Measurements from ENCODE around the gene SLX9.

Gene SLX9

DNA sequence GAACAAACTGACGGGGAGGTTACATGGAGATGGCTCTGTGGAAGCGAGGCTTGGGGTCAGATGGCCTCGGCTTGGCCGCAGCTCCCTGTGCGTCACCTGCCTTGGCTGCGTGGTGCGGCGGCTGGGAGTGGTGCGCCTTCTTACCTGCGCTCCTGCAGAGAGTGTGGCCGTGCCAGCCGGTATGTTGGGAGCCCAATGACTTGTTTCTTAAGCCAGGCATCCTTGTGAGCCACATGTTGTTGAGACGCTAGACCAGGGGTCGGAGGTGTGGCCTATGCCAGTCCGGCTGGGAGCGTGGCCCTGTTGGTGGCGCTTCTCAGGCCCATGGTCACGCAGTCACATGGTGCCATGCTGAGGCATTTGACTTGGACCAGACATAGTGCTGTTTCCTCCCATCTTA lies 10.5 kb downstream of the SLX9 start:
- TF ChIP-seq, protein P1, sequence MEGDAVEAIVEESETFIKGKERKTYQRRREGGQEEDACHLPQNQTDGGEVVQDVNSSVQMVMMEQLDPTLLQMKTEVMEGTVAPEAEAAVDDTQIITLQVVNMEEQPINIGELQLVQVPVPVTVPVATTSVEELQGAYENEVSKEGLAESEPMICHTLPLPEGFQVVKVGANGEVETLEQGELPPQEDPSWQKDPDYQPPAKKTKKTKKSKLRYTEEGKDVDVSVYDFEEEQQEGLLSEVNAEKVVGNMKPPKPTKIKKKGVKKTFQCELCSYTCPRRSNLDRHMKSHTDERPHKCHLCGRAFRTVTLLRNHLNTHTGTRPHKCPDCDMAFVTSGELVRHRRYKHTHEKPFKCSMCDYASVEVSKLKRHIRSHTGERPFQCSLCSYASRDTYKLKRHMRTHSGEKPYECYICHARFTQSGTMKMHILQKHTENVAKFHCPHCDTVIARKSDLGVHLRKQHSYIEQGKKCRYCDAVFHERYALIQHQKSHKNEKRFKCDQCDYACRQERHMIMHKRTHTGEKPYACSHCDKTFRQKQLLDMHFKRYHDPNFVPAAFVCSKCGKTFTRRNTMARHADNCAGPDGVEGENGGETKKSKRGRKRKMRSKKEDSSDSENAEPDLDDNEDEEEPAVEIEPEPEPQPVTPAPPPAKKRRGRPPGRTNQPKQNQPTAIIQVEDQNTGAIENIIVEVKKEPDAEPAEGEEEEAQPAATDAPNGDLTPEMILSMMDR (IDR thresholded peaks at IDR 0.05; ENCODE audit: borderline replicate concordance, insufficient read depth, low read depth, low read length): no peak
- no peak overlapping the region for H3K4me3 ChIP-seq (ENCODE audit: low read depth, low read length)

DNA sequence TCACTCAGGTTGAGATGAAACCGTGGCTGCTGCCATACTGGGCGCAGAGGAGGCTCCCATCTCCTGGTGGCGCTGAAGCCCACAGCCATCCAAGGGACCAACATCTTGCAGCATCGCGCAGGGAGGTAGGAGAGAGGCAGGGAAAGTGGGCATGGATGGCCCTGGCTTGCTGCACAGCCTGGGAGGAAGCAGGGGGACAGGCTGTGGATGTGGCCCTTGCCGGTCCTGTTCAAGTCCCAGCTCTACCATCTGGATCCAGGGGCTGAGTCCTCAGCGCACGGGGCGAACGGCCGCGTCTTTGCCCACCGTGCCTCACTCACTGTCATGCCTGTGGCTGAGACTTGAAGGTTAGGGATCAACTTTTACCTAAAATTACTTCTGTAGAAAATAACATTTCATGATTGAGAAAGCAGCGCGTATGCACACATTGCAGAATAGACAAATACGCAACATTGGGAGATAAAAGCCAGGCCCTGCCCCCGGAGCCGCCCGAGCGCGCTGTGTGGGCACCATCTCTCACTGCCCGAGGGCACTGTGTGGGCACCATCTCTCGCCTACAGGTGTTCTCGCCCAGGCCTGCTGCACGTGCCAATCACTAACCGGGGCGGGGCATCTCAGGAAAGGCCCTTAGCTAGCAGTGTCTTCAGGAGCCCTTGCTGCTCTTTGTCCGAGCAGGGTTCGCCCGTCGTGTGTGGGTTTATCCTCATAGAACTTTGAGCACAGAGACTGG lies 11.5 kb downstream of the SLX9 start:
- no peak overlapping the region for H3K4me3 ChIP-seq (ENCODE audit: low read depth, low read length)
- TF ChIP-seq, protein P1 (IDR thresholded peaks at IDR 0.05; ENCODE audit: borderline replicate concordance, insufficient read depth, low read depth, low read length): no peak

DNA sequence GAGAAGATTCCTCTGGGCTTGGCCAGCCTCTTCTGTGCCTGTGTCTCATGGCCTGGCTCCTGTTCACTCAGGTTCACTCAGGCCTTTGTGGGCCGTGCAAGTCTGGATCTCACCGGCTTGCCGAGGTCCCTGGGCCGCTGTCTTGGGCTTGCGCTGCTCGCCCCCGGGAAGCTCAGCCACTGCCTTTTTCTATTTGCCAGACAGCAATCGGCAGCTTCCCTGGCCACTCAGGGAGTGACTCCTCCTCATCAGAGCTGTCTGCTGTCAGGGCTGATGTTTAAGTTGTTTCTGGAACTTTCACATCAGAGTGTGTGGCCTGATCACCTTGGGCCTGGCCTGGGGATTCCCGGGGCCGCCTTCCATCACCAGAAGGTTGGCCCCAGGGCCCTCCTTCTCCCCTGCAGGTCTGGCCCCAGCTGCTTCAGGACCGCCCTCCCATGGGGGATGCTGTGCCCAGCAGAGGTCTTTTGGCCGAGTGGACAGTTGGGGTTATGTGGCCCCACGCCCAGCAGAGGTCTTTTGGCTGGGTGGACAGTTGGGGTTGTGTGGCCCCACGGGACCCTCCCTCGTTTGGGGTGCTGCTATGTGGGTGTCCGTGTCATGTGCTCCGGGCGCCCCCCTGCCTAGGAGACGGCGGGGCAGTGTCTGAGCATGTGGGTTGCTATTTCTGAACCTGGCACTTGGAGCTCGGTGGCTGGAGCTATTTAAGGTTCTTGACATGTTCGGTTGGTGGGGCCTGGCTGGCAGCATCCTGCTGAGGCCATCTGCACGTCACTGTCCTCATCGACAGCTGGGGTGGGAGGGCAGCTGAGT lies 12.5 kb downstream of the SLX9 start:
- TF ChIP-seq, protein P1 (IDR thresholded peaks at IDR 0.05; ENCODE audit: borderline replicate concordance, insufficient read depth, low read depth, low read length): no peak
- no peak overlapping the region for H3K4me3 ChIP-seq (ENCODE audit: low read depth, low read length)

DNA sequence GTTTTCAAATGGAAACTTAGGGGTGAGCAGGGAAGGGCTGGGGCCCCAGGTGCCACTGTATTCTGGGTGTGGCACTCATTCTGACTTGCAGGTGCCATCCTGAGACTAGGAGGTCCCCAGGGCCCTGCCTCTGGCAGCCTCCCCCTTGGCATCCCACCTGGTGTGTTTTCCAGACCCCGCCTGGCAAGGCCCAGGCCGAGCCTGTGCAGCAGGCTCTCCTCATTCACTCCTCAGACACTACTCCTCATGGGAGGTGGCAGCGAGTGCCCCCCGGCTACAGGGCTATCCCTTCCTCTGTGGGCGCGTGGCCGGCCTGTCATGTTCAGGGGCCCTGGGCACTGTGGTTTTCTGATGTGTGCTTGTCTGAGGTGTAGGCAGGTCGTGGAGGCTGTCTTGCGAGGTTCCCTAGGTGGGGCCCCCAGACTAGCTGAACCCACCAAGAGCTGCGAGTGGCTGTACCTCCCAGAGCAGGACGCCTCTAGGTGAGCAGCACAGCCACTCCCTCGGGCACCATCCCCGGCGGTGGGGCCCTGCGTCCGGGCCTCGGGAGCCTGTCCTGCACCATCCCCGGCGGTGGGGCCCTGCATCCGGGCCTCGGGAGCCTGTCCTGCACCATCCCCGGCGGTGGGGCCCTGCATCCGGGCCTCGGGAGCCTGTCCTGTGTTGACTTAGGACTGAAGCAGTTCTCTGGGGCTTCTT lies 13.2 kb downstream of the SLX9 start:
- no peak overlapping the region for H3K4me3 ChIP-seq (ENCODE audit: low read depth, low read length)

DNA sequence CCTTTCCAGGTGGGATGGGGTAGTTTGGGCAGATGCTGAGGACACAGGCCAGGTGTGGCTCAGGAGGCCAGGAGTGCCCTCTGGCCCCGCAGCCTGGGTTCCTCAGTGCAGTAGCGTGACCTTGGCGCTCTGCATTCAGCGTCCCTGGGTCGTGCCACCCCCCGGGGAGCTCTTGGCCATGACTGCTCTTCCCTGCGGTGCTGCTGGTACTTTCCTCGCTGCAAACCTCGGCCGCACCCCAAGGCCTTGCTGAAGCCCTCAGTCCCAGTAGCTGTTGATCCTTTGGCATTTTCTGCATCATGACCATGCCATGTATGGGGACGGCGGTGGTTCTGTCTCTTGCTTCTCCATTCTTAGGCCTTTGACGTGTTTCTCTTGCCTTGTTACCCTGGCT lies 13.8 kb downstream of the SLX9 start:
- TF ChIP-seq, protein P1 (IDR thresholded peaks at IDR 0.05; ENCODE audit: borderline replicate concordance, insufficient read depth, low read depth, low read length): no peak
- no peak overlapping the region for H3K4me3 ChIP-seq (ENCODE audit: low read depth, low read length)

More for the DNA sequence above, 13.2 kb downstream of the SLX9 start:
- TF ChIP-seq, protein P1 (IDR thresholded peaks at IDR 0.05; ENCODE audit: borderline replicate concordance, insufficient read depth, low read depth, low read length): no peak

DNA sequence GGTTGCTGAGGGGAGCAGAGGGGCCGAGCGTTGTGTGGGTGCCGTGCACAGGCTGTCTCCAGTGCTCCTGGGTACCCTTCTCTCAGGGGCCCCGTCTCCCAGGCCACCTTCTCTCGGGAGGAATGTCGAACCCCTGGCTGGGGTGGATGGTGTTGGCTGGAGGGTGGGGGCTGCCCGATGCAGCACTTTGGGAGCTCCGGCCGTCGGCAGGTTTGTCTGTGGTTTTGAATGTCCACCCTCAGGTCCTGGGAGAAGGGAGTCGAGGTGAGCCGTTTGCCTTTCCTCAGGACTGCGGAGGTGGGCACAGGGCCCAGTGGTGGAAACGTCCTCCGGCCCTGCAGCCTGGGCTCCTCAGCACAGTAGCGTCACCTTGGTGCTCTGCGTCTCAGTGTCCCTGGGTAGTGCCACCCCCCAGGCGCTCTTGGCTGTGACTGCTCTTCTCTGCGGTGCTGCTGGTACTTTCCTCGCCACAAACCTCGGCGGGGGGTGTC lies 14.5 kb downstream of the SLX9 start:
- H3K4me3 ChIP-seq (ENCODE audit: low read depth, low read length): no peak overlapping the region
- TF ChIP-seq, protein P1 (IDR thresholded peaks at IDR 0.05; ENCODE audit: borderline replicate concordance, insufficient read depth, low read depth, low read length): no peak

All from GM12875 (cell line).